ENCODE measurements around the gene SLC16A14.
A peak's percentile ranks its signal among the peaks of the same experiment; 100 is the strongest.

The SLC16A14 gene

DNA sequence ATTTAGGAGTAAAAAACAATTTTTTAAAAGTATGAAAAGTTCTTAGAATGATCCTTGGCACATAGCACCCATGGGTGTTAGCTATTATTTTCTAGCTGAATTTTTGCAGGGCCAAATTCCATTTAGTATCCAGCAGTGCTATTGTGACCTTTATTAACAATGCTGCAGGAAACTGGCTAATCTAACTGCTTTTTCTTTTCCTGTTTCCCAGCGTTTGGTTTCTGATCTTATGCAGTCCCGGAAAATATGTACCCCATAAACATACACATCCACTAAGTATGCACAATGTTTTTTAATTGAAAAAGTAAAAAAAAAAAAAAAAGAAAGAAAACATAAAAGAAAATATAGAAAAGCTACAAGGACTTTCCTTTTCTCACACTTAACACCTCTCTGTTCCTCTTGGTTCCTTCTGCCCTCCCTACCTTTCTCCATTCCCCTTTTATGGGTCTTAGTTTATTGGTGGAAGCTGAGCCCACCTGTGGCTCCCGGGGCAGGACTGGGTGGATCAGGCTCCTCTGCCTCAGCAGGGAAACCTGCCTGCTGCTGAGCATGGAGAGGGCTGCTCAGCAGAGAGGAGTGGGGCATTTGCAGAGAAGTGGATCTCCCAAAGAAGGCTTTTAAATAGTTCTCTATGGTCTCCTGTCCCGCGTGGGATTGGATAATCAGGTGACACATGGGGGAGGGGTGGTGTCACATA is 9.3 kb upstream of the SLC16A14 start:
- Histone ChIP-seq H3K4me3 (ENCODE audit: control insufficient read depth in 1 of 7, extremely low read depth in 1 of 7, insufficient read depth in 4 of 7, low read depth in 2 of 7, low read length in 6 of 7) (no peak overlapping the region), H3K4me1 (ENCODE audit: control extremely low read depth in 1 of 4, control insufficient read depth in 4 of 4, insufficient read depth in 4 of 4, low read length in 3 of 4) (no peaks in the 10 kb centered on the region), H3K27ac (ENCODE audit: insufficient read depth in 1 of 2, low read depth in 1 of 2, low read length in 2 of 2, poor library complexity in 1 of 2, severe bottlenecking in 2 of 2) (no peak overlapping the region), H3K27me3 (replicated peaks in 2 of 5; ENCODE audit: control insufficient read depth in 4 of 5, insufficient read depth in 5 of 5, low read length in 4 of 5) (no peaks in the 10 kb centered on the region), H3K36me3 (ENCODE audit: control insufficient read depth in 4 of 4, insufficient read depth in 4 of 4, low read length in 3 of 4) (no peaks in the 10 kb centered on the region), H3K9me3 (ENCODE audit: control extremely low read depth in 1 of 5, control insufficient read depth in 4 of 5, insufficient read depth in 2 of 5, low read depth in 1 of 5, low read length in 4 of 5) (no peaks in the 10 kb centered on the region)
- DNase-seq, result no peak
- POLR2A ChIA-PET, result interaction anchor here (0.5 kb wide), 1 partner anchor 230 kb away, joined by 3 read pairs; no protein-coding TSS in a partner anchor
- WGBS (ENCODE audit: insufficient coverage), result 90% methylated on average over 2 of the region's 5 CpGs
- CTCF ChIA-PET, result interaction anchor here (0.9 to 2.0 kb wide), 3 partner anchors 72 to 659 kb away, joined by 3 to 8 read pairs (median 3); no protein-coding TSS in a partner anchor

DNA sequence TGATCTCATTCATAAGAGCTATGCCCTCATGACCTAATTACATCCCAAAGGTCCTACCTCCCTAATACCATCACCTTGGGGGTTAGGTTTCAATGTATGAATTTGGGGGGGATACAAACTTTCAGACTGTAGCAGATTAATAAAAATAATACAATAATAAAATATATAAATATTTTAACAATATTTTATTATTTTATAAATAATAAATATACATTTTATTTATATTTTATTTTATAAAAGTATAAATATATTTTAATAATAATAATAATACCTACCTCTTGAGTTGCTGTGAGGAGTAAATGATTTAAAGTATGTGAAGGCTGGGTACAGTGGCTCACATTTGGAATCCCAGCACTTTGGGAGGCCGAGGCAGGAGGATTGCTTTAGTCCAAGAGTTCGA is 8.1 kb upstream of the SLC16A14 start:
- no peak overlapping the region for H3K4me3 ChIP-seq (ENCODE audit: control insufficient read depth in 1 of 7, extremely low read depth in 1 of 7, insufficient read depth in 4 of 7, low read depth in 2 of 7, low read length in 6 of 7)
- H3K9me3 ChIP-seq (ENCODE audit: control extremely low read depth in 1 of 5, control insufficient read depth in 4 of 5, insufficient read depth in 2 of 5, low read depth in 1 of 5, low read length in 4 of 5), result no peaks in the 10 kb centered on the region
- no peaks in the 10 kb centered on the region for H3K36me3 ChIP-seq (ENCODE audit: control insufficient read depth in 4 of 4, insufficient read depth in 4 of 4, low read length in 3 of 4)
- POLR2A ChIA-PET, result no interaction called here
- peaks cover 0 to 8% (median 0%) of the 10 kb centered on the region in 4 experiments for H3K4me1 ChIP-seq (ENCODE audit: control extremely low read depth in 1 of 4, control insufficient read depth in 4 of 4, insufficient read depth in 4 of 4, low read length in 3 of 4)
- DNase-seq, result no peak
- no peak overlapping the region for H3K27ac ChIP-seq (ENCODE audit: insufficient read depth in 1 of 2, low read depth in 1 of 2, low read length in 2 of 2, poor library complexity in 1 of 2, severe bottlenecking in 2 of 2)
- CTCF ChIA-PET, result interaction anchor here (0.8 to 2.0 kb wide), 2 partner anchors 50 to 83 kb away, joined by 3 to 8 read pairs; no protein-coding TSS in a partner anchor
- no peaks in the 10 kb centered on the region for H3K27me3 ChIP-seq (replicated peaks in 2 of 5; ENCODE audit: control insufficient read depth in 4 of 5, insufficient read depth in 5 of 5, low read length in 4 of 5)
- 100% methylated on average over 2 of the region's 2 CpGs for WGBS (ENCODE audit: insufficient coverage)

DNA sequence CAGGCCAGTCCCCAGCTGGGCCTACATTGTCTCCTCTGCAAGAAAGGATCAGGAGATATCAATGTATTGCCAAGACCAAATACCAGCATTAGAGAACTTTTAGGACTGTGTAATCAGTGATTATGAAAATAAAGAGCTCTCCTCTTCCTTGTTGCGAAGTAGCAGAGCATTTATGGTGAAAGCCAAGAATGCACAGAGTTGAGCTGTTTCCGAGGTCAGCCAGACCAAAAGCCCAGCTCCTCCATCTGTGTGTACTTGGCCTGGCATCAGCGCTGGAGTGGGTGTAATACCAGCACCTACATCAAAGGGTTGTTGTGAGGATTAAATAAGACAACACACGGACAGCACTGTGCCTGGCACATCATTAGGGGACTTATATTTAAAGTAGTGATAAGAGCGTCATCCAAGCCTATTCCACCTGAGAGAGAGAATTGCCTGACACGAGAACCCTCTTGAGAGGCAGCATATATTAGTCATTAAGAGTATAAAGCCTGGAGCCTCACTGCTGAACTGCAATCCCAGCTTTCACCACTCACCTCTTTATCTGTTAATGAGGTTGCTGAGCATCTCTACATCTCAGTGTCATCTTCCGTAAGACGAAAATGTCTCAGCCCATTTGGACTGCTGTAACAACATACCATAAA is 7.4 kb upstream of the SLC16A14 start:
- H3K4me3 ChIP-seq (ENCODE audit: control insufficient read depth in 1 of 7, extremely low read depth in 1 of 7, insufficient read depth in 4 of 7, low read depth in 2 of 7, low read length in 6 of 7), result no peak overlapping the region
- H3K27me3 ChIP-seq (replicated peaks in 2 of 5; ENCODE audit: control insufficient read depth in 4 of 5, insufficient read depth in 5 of 5, low read length in 4 of 5), result no peaks in the 10 kb centered on the region
- no peaks in the 10 kb centered on the region for H3K36me3 ChIP-seq (ENCODE audit: control insufficient read depth in 4 of 4, insufficient read depth in 4 of 4, low read length in 3 of 4)
- H3K4me1 ChIP-seq (ENCODE audit: control extremely low read depth in 1 of 4, control insufficient read depth in 4 of 4, insufficient read depth in 4 of 4, low read length in 3 of 4), result peaks cover 0 to 8% (median 0%) of the 10 kb centered on the region in 4 experiments
- CTCF ChIA-PET, result interaction anchor here (0.7 to 2.6 kb wide), 3 partner anchors 15 to 84 kb away, joined by 3 to 11 read pairs (median 3); no protein-coding TSS in a partner anchor
- WGBS (ENCODE audit: insufficient coverage), result 97% methylated on average over 4 of the region's 8 CpGs
- DNase-seq, result no peak
- POLR2A ChIA-PET, result no interaction called here
- H3K27ac ChIP-seq (ENCODE audit: insufficient read depth in 1 of 2, low read depth in 1 of 2, low read length in 2 of 2, poor library complexity in 1 of 2, severe bottlenecking in 2 of 2), result no peak overlapping the region
- no peaks in the 10 kb centered on the region for H3K9me3 ChIP-seq (ENCODE audit: control extremely low read depth in 1 of 5, control insufficient read depth in 4 of 5, insufficient read depth in 2 of 5, low read depth in 1 of 5, low read length in 4 of 5)

DNA sequence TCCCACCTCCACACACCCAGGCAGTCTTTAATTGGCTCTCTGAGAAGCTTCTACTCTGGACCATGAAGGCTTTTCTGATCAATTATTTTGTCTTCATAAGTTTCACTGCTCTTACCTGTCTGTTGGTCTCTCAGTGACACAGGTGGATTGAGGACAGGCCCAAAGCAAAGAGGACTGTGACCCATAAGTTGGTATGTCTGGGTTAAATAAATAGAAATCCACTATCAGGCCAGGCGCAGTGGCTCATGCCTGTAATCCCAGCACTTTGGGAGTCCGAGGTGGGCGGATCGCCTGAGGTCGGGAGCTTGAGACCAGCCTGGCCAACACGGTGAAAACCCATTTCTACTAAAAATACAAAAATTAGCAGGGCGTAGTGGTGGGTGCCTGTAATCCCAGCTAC is 2.7 kb upstream of the SLC16A14 start:
- H3K36me3 ChIP-seq (ENCODE audit: control insufficient read depth in 4 of 4, insufficient read depth in 4 of 4, low read length in 3 of 4), result no peaks in the 10 kb centered on the region
- no peak overlapping the region for H3K4me3 ChIP-seq (ENCODE audit: control insufficient read depth in 1 of 7, extremely low read depth in 1 of 7, insufficient read depth in 4 of 7, low read depth in 2 of 7, low read length in 6 of 7)
- H3K27me3 ChIP-seq (replicated peaks in 2 of 5; ENCODE audit: control insufficient read depth in 4 of 5, insufficient read depth in 5 of 5, low read length in 4 of 5), result peaks cover 0 to 3% (median 0%) of the 10 kb centered on the region in 5 experiments
- peaks cover 5 to 25% (median 22%) of the 10 kb centered on the region in 4 experiments for H3K4me1 ChIP-seq (ENCODE audit: control extremely low read depth in 1 of 4, control insufficient read depth in 4 of 4, insufficient read depth in 4 of 4, low read length in 3 of 4)
- POLR2A ChIA-PET, result no interaction called here
- DNase-seq, result no peak
- H3K9me3 ChIP-seq (ENCODE audit: control extremely low read depth in 1 of 5, control insufficient read depth in 4 of 5, insufficient read depth in 2 of 5, low read depth in 1 of 5, low read length in 4 of 5), result no peaks in the 10 kb centered on the region
- CTCF ChIA-PET, result no interaction called here
- 100% methylated on average over 3 of the region's 7 CpGs for WGBS (ENCODE audit: insufficient coverage)
- H3K27ac ChIP-seq (ENCODE audit: insufficient read depth in 1 of 2, low read depth in 1 of 2, low read length in 2 of 2, poor library complexity in 1 of 2, severe bottlenecking in 2 of 2), result no peak overlapping the region

DNA sequence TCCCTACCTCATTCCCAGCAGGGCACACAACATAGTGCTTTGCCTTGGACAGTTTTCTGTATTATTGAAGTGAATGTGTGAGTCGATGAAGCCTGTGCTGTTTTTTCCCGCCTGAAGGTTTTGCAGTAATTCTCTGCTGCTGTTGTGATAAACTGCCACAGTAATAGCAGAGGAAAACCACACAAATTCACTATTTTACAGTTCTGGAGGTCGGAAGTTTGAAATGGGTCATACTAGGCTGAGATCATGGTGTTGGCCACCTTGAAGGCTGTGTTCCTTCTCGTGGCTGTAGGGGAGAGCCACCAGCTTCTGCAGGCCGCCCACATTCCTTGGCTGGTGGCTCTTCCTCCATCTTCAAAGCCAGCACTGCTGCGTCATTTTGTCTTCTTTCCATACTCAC is 678 bp upstream of the SLC16A14 start:
- Histone ChIP-seq H3K27me3 (replicated peaks in 2 of 5; ENCODE audit: control insufficient read depth in 4 of 5, insufficient read depth in 5 of 5, low read length in 4 of 5) (peaks cover 0 to 3% (median 0%) of the 10 kb centered on the region in 5 experiments), H3K4me1 (ENCODE audit: control extremely low read depth in 1 of 4, control insufficient read depth in 4 of 4, insufficient read depth in 4 of 4, low read length in 3 of 4) (peaks cover 5 to 27% (median 22%) of the 10 kb centered on the region in 4 experiments), H3K9me3 (ENCODE audit: control extremely low read depth in 1 of 5, control insufficient read depth in 4 of 5, insufficient read depth in 2 of 5, low read depth in 1 of 5, low read length in 4 of 5) (no peaks in the 10 kb centered on the region), H3K27ac (ENCODE audit: insufficient read depth in 1 of 2, low read depth in 1 of 2, low read length in 2 of 2, poor library complexity in 1 of 2, severe bottlenecking in 2 of 2) (no peak overlapping the region), H3K36me3 (ENCODE audit: control insufficient read depth in 4 of 4, insufficient read depth in 4 of 4, low read length in 3 of 4) (no peaks in the 10 kb centered on the region), H3K4me3 (ENCODE audit: control insufficient read depth in 1 of 7, extremely low read depth in 1 of 7, insufficient read depth in 4 of 7, low read depth in 2 of 7, low read length in 6 of 7) (no peak overlapping the region)
- ChIA-PET CTCF (interaction anchor here (0.9 to 5.9 kb wide), 9 partner anchors 10 to 158 kb away, joined by 3 to 97 read pairs (median 4); no protein-coding TSS in a partner anchor), POLR2A (interaction anchor here (1.0 kb wide), 1 partner anchor 16 kb away, joined by 3 read pairs; no protein-coding TSS in a partner anchor)
- WGBS (ENCODE audit: insufficient coverage), result 84% methylated on average over 4 of the region's 6 CpGs
- DNase-seq, result no peak

DNA sequence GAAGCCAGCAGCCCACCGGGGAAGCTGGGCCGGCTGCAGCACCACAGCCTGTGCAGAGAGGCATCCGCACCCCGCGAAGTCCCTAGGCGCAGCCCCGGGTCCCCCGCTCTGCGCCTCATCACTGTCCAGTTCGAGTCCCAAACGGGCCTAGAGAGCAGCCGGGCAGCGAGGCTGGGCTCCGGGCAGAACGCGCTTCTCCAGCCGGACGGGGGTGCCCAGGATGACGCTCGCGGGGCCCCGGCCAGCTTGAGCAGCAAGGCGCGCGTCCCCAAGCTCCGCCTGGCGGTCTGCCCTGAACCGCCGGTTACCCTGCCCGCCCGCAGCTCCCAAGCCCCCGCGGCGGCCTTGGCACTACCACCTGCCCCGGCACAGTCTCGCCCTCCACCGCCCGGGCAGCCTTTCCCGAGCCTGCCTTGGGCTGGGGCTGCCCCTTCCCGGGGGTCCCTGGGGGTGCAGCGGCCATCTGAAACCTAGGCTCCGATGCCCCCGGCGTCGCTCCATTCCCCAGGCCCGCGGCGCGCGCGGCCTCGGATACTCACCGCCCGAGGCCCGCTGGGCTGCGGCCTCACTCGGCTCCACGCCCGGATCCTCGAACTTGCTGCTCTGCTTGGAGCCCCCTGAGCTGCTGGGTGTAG is 591 bp downstream of the SLC16A14 start:
- Histone ChIP-seq H3K27me3 (replicated peaks in 2 of 5; ENCODE audit: control insufficient read depth in 4 of 5, insufficient read depth in 5 of 5, low read length in 4 of 5) (peaks cover 0 to 3% (median 0%) of the 10 kb centered on the region in 5 experiments), H3K27ac (ENCODE audit: insufficient read depth in 1 of 2, low read depth in 1 of 2, low read length in 2 of 2, poor library complexity in 1 of 2, severe bottlenecking in 2 of 2) (peak overlapping the region in 1 of 2 experiments; percentile 7), H3K4me1 (ENCODE audit: control extremely low read depth in 1 of 4, control insufficient read depth in 4 of 4, insufficient read depth in 4 of 4, low read length in 3 of 4) (peaks cover 5 to 27% (median 22%) of the 10 kb centered on the region in 4 experiments), H3K36me3 (ENCODE audit: control insufficient read depth in 4 of 4, insufficient read depth in 4 of 4, low read length in 3 of 4) (no peaks in the 10 kb centered on the region), H3K9me3 (ENCODE audit: control extremely low read depth in 1 of 5, control insufficient read depth in 4 of 5, insufficient read depth in 2 of 5, low read depth in 1 of 5, low read length in 4 of 5) (no peaks in the 10 kb centered on the region), H3K4me3 (ENCODE audit: control insufficient read depth in 1 of 7, extremely low read depth in 1 of 7, insufficient read depth in 4 of 7, low read depth in 2 of 7, low read length in 6 of 7) (peak overlapping the region; percentile 61 to 81 (median 77))
- 0% methylated on average over 52 of the region's 60 CpGs for WGBS (ENCODE audit: insufficient coverage)
- POLR2A ChIA-PET, result interaction anchor here (1.0 to 2.5 kb wide), 2 partner anchors 14 to 66 kb away, joined by 3 to 11 read pairs; no protein-coding TSS in a partner anchor
- CTCF ChIA-PET, result interaction anchor here (0.6 to 5.9 kb wide), 27 partner anchors 11 to 541 kb away, joined by 3 to 97 read pairs (median 5); no protein-coding TSS in a partner anchor
- peak; percentile 65 to 83 (median 76) for DNase-seq
